ENCODE results near the gene STAU1.
"Not testable (repeated sequence)": the region's sequence is repeated elsewhere in the genome, so short reads cannot be mapped to it uniquely, and the experiment has no call there.

Gene STAU1

GRCh38 chr20:49199729-49200293 is 11.7 kb upstream of the STAU1 start:
- no peak for FAIRE-seq

- FAIRE-seq = not testable (repeated sequence)
Measured at GRCh38 chr20:49192944-49193518, 4.9 kb upstream of the STAU1 start.

GRCh38 chr20:49187330-49187850 is 744 bp downstream of the STAU1 start:
- no peak for FAIRE-seq

GRCh38 chr20:49186535-49187329 is 1.4 kb downstream of the STAU1 start:
- no peak for FAIRE-seq

GRCh38 chr20:49185071-49185761 is 2.9 kb downstream of the STAU1 start:
- FAIRE-seq = no peak

GRCh38 chr20:49184691-49185070 is 3.5 kb downstream of the STAU1 start:
- no peak for FAIRE-seq

GRCh38 chr20:49184084-49184501 is 4.0 kb downstream of the STAU1 start:
- not testable (repeated sequence) for FAIRE-seq

GRCh38 chr20:49183444-49183843 is 4.7 kb downstream of the STAU1 start:
- FAIRE-seq = no peak

GRCh38 chr20:49181265-49181877 is 6.8 kb downstream of the STAU1 start:
- FAIRE-seq = no peak

- FAIRE-seq = no peak
Measured at GRCh38 chr20:49179368-49180277, 8.5 kb downstream of the STAU1 start.

- no peak for FAIRE-seq
Measured at GRCh38 chr20:49174183-49174582, 14.0 kb downstream of the STAU1 start.

- no peak for FAIRE-seq
Measured at GRCh38 chr20:49172413-49172812, 15.7 kb downstream of the STAU1 start.

GRCh38 chr20:49171909-49172308 is 16.2 kb downstream of the STAU1 start:
- FAIRE-seq = no peak

- FAIRE-seq = no peak
Measured at GRCh38 chr20:49170714-49171113, 17.4 kb downstream of the STAU1 start.

- no peak for FAIRE-seq
Measured at GRCh38 chr20:49169547-49169946, 18.6 kb downstream of the STAU1 start.

- FAIRE-seq = not testable (repeated sequence)
Measured at GRCh38 chr20:49168864-49169263, 19.3 kb downstream of the STAU1 start.

- FAIRE-seq = no peak
Measured at GRCh38 chr20:49167811-49168507, 20.2 kb downstream of the STAU1 start.

- FAIRE-seq = no peak
Measured at GRCh38 chr20:49166534-49167449, 21.3 kb downstream of the STAU1 start.

- no peak for FAIRE-seq
Measured at GRCh38 chr20:49165611-49166010, 22.5 kb downstream of the STAU1 start.

- FAIRE-seq = no peak
Measured at GRCh38 chr20:49163696-49164095, 24.4 kb downstream of the STAU1 start.

Data from G401.6 (cell line).